Brain microvascular endothelial cell (primary cell): ENCODE measurements around the gene RHBDF2.

Experiments used
- DNase-seq: peaks from one replicate; pipeline ENCODE4 v3.0.0-alpha.2; 2020
- H3K27ac ChIP-seq: fragments of 250-450 bp; sonication (Bioruptor Pico); 2 replicates; pipeline ENCODE4 v1.5.1; 2020; ENCODE audit warnings: mild to moderate bottlenecking, moderate library complexity
- H3K27me3 ChIP-seq: fragments of 250-450 bp; sonication (Bioruptor Pico); replicated peaks from 2 replicates; pipeline ENCODE4 v1.5.1; 2020; ENCODE audit warnings: mild to moderate bottlenecking
- H3K36me3 ChIP-seq: fragments of 250-450 bp; sonication (Bioruptor Pico); replicated peaks from 2 replicates; pipeline ENCODE4 v1.5.1; 2020; ENCODE audit warnings: mild to moderate bottlenecking
- H3K4me3 ChIP-seq: 2 replicates; pipeline ENCODE4 v1.5.1; 2011; ENCODE audit warnings: low read depth, mild to moderate bottlenecking, control low read depth, low read length, moderate library complexity
- in situ Hi-C: cut with HindIII; loops from 2 replicates; pipeline ENCODE4 v1.10.0; 2017; ENCODE audit warnings: low sequenced_read_pairs, low pct_ligation_motif_present
- TF ChIP-seq, protein P1 (sequence below): IDR thresholded peaks from 2 replicates; pipeline ENCODE4 v1.5.1; 2011; ENCODE audit warnings: low read depth, mild to moderate bottlenecking, moderate library complexity, low read length, control low read depth, inconsistent platforms; ENCODE audit errors: missing control alignments

The RHBDF2 gene

DNA sequence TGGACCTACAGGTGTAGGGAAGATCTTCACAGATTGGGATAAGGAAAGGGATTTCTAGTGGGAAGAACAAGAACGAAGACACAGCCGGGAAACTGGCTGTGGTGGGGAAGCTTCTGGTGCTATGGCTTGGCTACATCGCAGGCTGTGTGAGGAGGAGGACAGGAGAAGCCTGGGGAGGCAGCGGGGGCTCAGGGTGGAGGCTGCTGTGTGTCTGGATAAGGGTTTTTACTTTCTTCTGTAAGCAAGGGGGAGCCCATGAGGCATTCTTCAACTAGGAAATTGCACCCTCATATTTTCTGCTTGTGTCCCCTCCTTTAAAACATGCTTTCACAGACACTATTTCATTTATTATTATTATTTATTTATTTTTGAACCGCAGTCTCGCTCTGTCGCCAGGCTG is 2.9 kb upstream of the RHBDF2 start:
- no peak overlapping the region for H3K27ac ChIP-seq
- H3K36me3 ChIP-seq = no peaks in the 10 kb centered on the region
- H3K4me3 ChIP-seq = no peak overlapping the region
- in situ Hi-C loops = no loop called here
- DNase-seq = no peak
- TF ChIP-seq, protein P1, sequence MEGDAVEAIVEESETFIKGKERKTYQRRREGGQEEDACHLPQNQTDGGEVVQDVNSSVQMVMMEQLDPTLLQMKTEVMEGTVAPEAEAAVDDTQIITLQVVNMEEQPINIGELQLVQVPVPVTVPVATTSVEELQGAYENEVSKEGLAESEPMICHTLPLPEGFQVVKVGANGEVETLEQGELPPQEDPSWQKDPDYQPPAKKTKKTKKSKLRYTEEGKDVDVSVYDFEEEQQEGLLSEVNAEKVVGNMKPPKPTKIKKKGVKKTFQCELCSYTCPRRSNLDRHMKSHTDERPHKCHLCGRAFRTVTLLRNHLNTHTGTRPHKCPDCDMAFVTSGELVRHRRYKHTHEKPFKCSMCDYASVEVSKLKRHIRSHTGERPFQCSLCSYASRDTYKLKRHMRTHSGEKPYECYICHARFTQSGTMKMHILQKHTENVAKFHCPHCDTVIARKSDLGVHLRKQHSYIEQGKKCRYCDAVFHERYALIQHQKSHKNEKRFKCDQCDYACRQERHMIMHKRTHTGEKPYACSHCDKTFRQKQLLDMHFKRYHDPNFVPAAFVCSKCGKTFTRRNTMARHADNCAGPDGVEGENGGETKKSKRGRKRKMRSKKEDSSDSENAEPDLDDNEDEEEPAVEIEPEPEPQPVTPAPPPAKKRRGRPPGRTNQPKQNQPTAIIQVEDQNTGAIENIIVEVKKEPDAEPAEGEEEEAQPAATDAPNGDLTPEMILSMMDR = no peak
- no peaks in the 10 kb centered on the region for H3K27me3 ChIP-seq

DNA sequence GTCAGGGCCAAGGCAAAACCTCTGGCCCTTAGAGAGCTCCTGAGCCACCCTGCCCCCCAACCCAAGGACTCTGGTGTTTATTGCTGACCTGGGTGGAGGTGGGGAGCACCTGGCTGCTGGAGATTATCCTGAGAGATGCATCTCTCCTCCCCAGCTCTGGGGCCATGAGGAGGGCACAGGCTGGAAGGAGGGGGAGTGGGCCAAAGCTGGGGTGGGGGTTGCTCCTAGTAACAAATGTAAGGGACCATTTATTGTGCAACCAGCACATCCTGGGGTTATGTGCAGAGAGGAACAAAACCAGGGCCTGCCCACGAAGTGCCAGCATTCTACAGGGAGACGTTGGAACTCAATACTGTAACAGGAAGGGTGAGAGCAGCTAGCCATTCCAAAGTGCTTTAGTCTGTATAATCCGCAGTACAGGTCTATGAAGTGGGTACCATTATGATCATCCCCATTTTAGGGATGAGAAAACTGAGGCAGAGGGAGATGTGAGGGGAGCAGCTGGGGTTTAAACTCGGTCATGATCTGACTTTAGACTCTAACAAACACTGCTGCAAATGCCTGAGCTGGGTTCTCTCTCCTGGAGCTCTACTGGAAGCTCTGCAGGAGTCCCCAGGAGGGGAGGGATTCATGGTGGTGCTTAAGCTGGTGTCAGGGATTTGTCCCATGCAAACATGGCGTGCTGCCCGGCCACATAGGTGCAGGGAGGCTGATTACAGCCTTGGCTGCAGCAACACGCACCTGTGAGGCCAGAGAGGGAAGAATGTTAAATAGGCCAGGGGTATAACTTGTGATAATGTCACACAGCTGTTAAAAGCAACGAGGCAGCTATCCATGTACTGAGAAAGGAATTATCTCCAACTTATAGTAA is 1.4 kb upstream of the RHBDF2 start:
- no peak overlapping the region for H3K27ac ChIP-seq
- TF ChIP-seq, protein P1 = no peak
- DNase-seq = no peak

DNA sequence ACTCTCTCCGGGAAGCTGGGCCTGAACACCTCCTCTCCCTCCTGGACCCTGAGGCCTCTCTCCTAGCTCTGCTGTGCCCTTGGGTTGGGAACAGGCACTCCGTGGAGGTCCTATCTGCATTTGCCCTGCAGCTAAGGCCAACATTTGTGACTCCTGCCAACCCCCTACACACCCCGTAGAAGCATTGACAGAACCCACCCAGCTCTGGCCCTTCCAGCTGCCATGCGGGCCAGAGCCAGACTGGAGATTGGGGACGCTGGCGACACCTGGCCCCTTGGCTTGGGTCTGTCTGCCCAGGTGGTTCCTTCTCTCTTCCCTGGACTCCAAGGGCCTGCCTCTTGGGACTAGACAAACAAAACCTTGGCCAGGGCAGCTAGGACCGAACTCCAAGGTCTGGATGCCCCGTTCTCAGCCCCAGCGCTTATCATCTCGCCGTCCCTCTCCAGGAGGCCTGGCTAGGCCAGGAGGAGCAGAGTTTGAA is 644 bp upstream of the RHBDF2 start:
- H3K27ac ChIP-seq = peak overlapping the region; percentile 70
- H3K36me3 ChIP-seq = no peaks in the 10 kb centered on the region
- H3K27me3 ChIP-seq = no peaks in the 10 kb centered on the region
- in situ Hi-C loops = no loop called here
- TF ChIP-seq, protein P1 = no peak
- DNase-seq = no peak
- peak overlapping the region; percentile 68 for H3K4me3 ChIP-seq

More for the DNA sequence above, 1.4 kb upstream of the RHBDF2 start:
- no peaks in the 10 kb centered on the region for H3K27me3 ChIP-seq
- no peaks in the 10 kb centered on the region for H3K36me3 ChIP-seq
- in situ Hi-C loops = no loop called here
- H3K4me3 ChIP-seq = no peak overlapping the region

DNA sequence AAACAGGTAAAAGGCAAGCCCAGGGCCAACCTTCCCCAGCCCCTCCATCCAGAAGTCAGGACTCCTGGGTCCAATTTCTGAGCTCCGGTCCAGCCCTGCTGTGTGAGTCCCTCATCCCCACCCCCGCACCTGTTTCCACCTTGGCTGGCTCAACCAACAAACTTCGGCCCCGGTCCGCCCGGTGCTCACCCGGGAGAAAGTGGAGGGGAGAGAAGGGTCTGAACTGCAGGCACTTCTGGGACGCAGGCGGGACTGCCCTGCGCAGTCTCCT is 541 bp downstream of the RHBDF2 start:
- TF ChIP-seq, protein P1 = no peak
- Histone ChIP-seq H3K27ac (peak overlapping the region; percentile 70), H3K4me3 (peak overlapping the region; percentile 68), H3K36me3 (no peaks in the 10 kb centered on the region), H3K27me3 (no peaks in the 10 kb centered on the region)
- in situ Hi-C loops = no loop called here
- no peak for DNase-seq

DNA sequence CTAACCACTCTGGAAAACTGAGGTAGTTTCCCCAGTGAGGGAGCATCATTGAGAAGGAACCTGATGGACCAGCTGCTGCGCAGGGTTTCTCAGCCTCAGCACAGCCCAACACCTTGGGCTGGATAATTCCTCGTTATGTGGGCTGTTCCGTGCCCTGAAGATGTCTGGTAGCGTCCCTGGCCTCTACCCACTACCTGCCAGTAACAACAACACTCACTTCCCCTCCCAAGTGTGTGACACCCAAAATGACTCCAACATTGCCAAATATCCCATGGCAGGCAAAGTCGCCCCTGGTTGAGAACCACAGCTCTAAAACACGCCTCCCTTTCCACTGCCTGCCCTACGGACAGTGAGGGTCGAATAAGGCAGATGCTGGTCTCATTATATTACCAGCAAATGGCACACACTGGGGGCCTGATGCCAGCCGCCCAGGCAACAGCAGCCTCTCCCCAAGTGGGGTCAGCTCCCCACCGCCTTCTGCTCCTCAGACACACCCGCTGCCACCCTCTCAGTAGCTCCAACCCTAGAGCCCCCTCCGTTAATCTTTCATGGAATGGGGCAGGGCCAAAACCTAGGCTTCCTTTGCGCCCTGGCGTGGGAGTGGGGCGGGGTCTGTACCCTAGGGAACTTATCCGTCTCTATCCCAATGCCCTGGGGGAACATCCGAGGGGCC is 1.0 kb downstream of the RHBDF2 start:
- peak overlapping the region; percentile 68 for H3K4me3 ChIP-seq
- no peak overlapping the region for H3K27ac ChIP-seq
- H3K27me3 ChIP-seq = no peaks in the 10 kb centered on the region
- no peaks in the 10 kb centered on the region for H3K36me3 ChIP-seq
- no peak for DNase-seq
- TF ChIP-seq, protein P1 = no peak
- in situ Hi-C loops = no loop called here

DNA sequence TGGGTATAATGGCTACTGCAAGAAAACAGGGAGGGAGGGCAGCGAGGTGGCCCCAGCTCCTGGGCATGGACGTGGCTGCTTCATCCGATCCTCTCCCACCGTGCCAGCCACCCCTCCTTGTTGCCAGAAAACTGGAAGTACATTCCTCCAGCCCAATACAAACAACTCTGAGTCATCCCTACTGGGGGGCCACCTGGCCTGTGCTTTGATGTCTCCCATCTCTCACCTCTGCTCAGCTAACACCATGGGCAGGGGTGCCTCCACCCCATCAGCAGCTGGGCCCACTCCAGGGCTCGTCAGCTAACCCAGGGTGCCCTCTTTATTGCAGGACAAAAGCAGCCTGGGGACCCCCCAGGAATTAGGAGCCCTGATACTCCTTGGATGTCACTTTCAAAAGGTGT is 2.0 kb downstream of the RHBDF2 start:
- no peak for DNase-seq
- no peak overlapping the region for H3K27ac ChIP-seq
- H3K4me3 ChIP-seq = no peak overlapping the region
- TF ChIP-seq, protein P1 = no peak
- in situ Hi-C loops = no loop called here
- H3K27me3 ChIP-seq = no peaks in the 10 kb centered on the region
- H3K36me3 ChIP-seq = no peaks in the 10 kb centered on the region
